C4-2B (cell line): ENCODE results near the gene TFIP11.

Source experiments
- ZFX ChIP-seq: fragments of 450-650 bp; IDR thresholded peaks from 2 replicates; pipeline ENCODE4 v1.6.1; 2017
- TF ChIP-seq, protein P1 (sequence below): fragments of 450-650 bp; conservative IDR thresholded peaks from 2 replicates; pipeline ENCODE4 v1.5.1; 2017; ENCODE audit warnings: mild to moderate bottlenecking

DNA sequence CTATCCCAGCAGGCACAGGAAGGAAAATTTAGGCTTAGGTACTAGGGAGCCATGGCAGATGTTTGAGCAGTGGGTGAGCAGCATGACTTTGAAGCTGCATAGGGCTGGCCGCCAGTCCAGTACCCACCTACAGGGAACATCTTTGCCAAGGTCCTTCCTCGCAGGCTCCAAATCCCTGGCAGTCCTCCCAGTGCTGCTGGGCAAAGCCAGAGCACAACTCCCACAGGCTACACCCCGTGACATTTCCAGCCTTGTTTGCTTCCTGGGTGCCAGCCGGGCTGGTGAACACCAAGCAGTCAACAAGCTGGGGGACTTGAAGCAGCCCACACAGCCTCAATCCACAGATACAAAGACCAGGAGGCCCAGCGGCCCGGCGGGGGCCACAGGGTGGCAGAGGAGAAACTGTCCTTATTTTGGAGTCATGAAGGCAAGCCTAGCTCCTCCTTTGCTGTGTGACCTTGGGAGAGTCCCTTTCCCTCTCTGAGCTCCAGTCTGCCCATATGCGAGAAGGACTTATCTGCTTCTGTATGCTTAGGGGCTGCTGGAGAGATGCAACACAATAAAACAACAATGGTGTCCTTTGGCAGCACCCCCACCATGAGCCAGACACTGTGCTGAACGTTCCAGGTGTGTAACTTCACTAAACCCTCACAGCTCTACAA lies 49.6 kb upstream of the TFIP11 start:
- TF ChIP-seq, protein P1, sequence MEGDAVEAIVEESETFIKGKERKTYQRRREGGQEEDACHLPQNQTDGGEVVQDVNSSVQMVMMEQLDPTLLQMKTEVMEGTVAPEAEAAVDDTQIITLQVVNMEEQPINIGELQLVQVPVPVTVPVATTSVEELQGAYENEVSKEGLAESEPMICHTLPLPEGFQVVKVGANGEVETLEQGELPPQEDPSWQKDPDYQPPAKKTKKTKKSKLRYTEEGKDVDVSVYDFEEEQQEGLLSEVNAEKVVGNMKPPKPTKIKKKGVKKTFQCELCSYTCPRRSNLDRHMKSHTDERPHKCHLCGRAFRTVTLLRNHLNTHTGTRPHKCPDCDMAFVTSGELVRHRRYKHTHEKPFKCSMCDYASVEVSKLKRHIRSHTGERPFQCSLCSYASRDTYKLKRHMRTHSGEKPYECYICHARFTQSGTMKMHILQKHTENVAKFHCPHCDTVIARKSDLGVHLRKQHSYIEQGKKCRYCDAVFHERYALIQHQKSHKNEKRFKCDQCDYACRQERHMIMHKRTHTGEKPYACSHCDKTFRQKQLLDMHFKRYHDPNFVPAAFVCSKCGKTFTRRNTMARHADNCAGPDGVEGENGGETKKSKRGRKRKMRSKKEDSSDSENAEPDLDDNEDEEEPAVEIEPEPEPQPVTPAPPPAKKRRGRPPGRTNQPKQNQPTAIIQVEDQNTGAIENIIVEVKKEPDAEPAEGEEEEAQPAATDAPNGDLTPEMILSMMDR: no peak
- TF ChIP-seq ZFX: no peak
